HepG2 (cell line): ENCODE measurements around the gene ZFHX3. TPM values are rescaled to one million over a fixed set of nuclear protein-coding genes. Genes with fewer than 3 reads are reported as not detected.

Source experiments
- ATAC-seq: fragments of 200-7000 bp; cut with Tn5 transposase; 3 replicates; pipeline ENCODE4 v1.9.1; 2020; ENCODE audit warnings: mild to moderate bottlenecking, moderate library complexity
- BruUV-seq: library from RNA; stranded (reverse); fragments of 400-500 nt; replicated peaks from 2 replicates; lab custom pipeline; 2021; lab: Mats Ljungman, UMichigan
- CTCF ChIA-PET: fragments of 300-600 bp; formaldehyde crosslinking; extraction: SDS; loops from one replicate; lab custom pipeline; 2021; ENCODE audit warnings: low total read pairs, inconsistent platforms, low intra/inter-chr PET ratio; lab: Yijun Ruan, JAX
- POLR2A ChIA-PET: fragments of 350-600 bp; sonication (Branson Sonifier 250); formaldehyde crosslinking; loops from one replicate; lab custom pipeline; 2020; ENCODE audit warnings: antibody characterized with exemption, inconsistent platforms; lab: Yijun Ruan, JAX
- DNase-seq: peaks from one replicate; pipeline ENCODE4 v3.0.0-alpha.2; 2015; ENCODE audit warnings: low spot score
- FAIRE-seq: peaks from 3 replicates; lab custom pipeline; 2011; peaks lifted over from hg19 to GRCh38; lab: Jason Lieb, UNC
- H2AFZ ChIP-seq: one replicate; pipeline ENCODE4 v1.6.1; 2011; ENCODE audit warnings: low read length, inconsistent platforms
- H3K27ac ChIP-seq: fragments of 300-600 bp; 3 replicates; pipeline ENCODE4 v1.8.0; 2011; ENCODE audit warnings: mixed run types, mild to moderate bottlenecking, mixed read lengths, low read length, inconsistent platforms; ENCODE audit not compliant: insufficient read depth; ENCODE audit errors: extremely low read length
- H3K27me3 ChIP-seq, 2 experiments: fragments of 200-600 bp in 1 of 2; 2 replicates in 1 of 2; 3 replicates in 1 of 2; pipeline versions ENCODE4 v1.6.0 to v1.8.0; 2011; ENCODE audit warnings: low read length in 2 of 2, mild to moderate bottlenecking in 2 of 2, moderate library complexity in 2 of 2, inconsistent platforms in 1 of 2; ENCODE audit not compliant: insufficient read depth in 2 of 2, control insufficient read depth in 1 of 2
- H3K36me3 ChIP-seq, 2 experiments: fragments of 200-600 bp in 1 of 2; replicated peaks in 1 of 2; 2 replicates in 1 of 2; 3 replicates in 1 of 2; pipeline versions ENCODE4 v1.5.1 to v1.8.0; 2011; ENCODE audit warnings: low read length in 2 of 2, inconsistent platforms in 1 of 2; ENCODE audit not compliant: insufficient read depth in 2 of 2, control insufficient read depth in 1 of 2
- H3K4me1 ChIP-seq: 2 replicates; pipeline ENCODE4 v1.5.1; 2012; ENCODE audit warnings: low read length, inconsistent platforms; ENCODE audit not compliant: insufficient read depth
- H3K4me2 ChIP-seq: 2 replicates; pipeline ENCODE4 v1.6.0; 2011; ENCODE audit warnings: low read depth, low read length, inconsistent platforms
- H3K4me3 ChIP-seq, 3 experiments: fragments of 200-600 bp in 1 of 3; sonication (generic), shearing (Covaris generic) in 1 of 3; replicated peaks in 1 of 3; 2 replicates each; pipeline ENCODE4 v1.5.1; 2011 to 2016; ENCODE audit warnings: low read length in 3 of 3, inconsistent platforms in 2 of 3, low read depth in 2 of 3, mild to moderate bottlenecking in 2 of 3, control low read depth in 1 of 3, mixed read lengths in 1 of 3; ENCODE audit not compliant: insufficient read depth in 1 of 3
- H3K79me2 ChIP-seq: one replicate; pipeline ENCODE4 v1.6.1; 2011; ENCODE audit warnings: low read length, inconsistent platforms; ENCODE audit not compliant: insufficient read depth
- H3K9ac ChIP-seq: 2 replicates; pipeline ENCODE4 v1.6.0; 2011; ENCODE audit warnings: mild to moderate bottlenecking, low read depth, low read length, inconsistent platforms; ENCODE audit not compliant: insufficient read depth
- H3K9me3 ChIP-seq: 2 replicates; pipeline ENCODE4 v1.5.1; 2012; ENCODE audit warnings: mild to moderate bottlenecking, low read length
- H4K20me1 ChIP-seq: 2 replicates; pipeline ENCODE4 v1.6.0; 2011; ENCODE audit warnings: inconsistent platforms, mild to moderate bottlenecking, low read length, moderate library complexity; ENCODE audit not compliant: insufficient read depth
- AKAP8 ChIP-seq: sonication (generic); formaldehyde crosslinking; IDR thresholded peaks from 2 replicates; pipeline ENCODE4 v1.5.1; 2020; ENCODE audit warnings: mild to moderate bottlenecking, missing genetic modification reagents
- DNMT3B ChIP-seq: conservative IDR thresholded peaks from 2 replicates; pipeline ENCODE4 v1.6.1; 2016; ENCODE audit warnings: missing biosample characterization, control low read depth
- HOXA3 ChIP-seq: sonication (generic); formaldehyde crosslinking; IDR thresholded peaks from 2 replicates; pipeline ENCODE4 v1.5.0; 2020; ENCODE audit warnings: missing genetic modification reagents
- NR0B2 ChIP-seq: sonication (generic); formaldehyde crosslinking; IDR thresholded peaks from 2 replicates; pipeline ENCODE4 v1.4.0; 2020; ENCODE audit warnings: mild to moderate bottlenecking, missing genetic modification reagents
- SALL2 ChIP-seq: sonication (generic); formaldehyde crosslinking; IDR thresholded peaks from 2 replicates; pipeline ENCODE4 v1.8.1; 2023; ENCODE audit warnings: mild to moderate bottlenecking, missing genetic modification reagents, inconsistent platforms
- TRIM24 ChIP-seq: sonication (generic); formaldehyde crosslinking; IDR thresholded peaks from 2 replicates; pipeline ENCODE4 v1.8.0; 2022; ENCODE audit warnings: mild to moderate bottlenecking, missing genetic modification reagents
- ZFP36L2 ChIP-seq: sonication (generic); formaldehyde crosslinking; IDR thresholded peaks from 2 replicates; pipeline ENCODE4 v1.4.0; 2020; ENCODE audit warnings: missing genetic modification reagents
- ZNF672 ChIP-seq: sonication (generic); formaldehyde crosslinking; IDR thresholded peaks from 2 replicates; pipeline ENCODE4 v1.8.1; 2022; ENCODE audit warnings: missing genetic modification reagents
- ZNF816 ChIP-seq: sonication (generic); formaldehyde crosslinking; IDR thresholded peaks from 2 replicates; pipeline ENCODE4 v1.8.0; 2022; ENCODE audit warnings: missing genetic modification reagents, mild to moderate bottlenecking, borderline replicate concordance
- ZSCAN12 ChIP-seq: sonication (generic); formaldehyde crosslinking; IDR thresholded peaks from 2 replicates; pipeline ENCODE4 v1.9.0; 2021; ENCODE audit warnings: mild to moderate bottlenecking, missing genetic modification reagents
- in situ Hi-C: cut with HindIII; loops from 2 replicates; pipeline ENCODE4 v1.10.0; 2017; ENCODE audit warnings: low pct_unique_long_range_greater_than_20kb; ENCODE audit not compliant: extremely low pct_ligation_motif_present
- intact Hi-C: fragments of 100-400 bp; cut with micrococcal nuclease; formaldehyde crosslinking; loops from one replicate; pipeline ENCODE4 v1.10.0; 2022; ENCODE audit not compliant: unreplicated experiment
- polyA plus RNA-seq, 8 experiments: library from polyadenylated mRNA; depleted of rRNA in 3 of 8; stranded (reverse) in 7 of 8; unstranded in 1 of 8; fragments of >200 nt; fragmentation: Illumina TruSeq in 4 of 8; extraction: Trizol in 4 of 8; gene quantifications; 2 replicates each; pipeline versions ENCODE4 v1.2.1 to v1.2.3, GENCODE V29; 2011 to 2016; ENCODE audit warnings: low read depth in 4 of 8, missing spikeins in 1 of 8, mixed read lengths in 1 of 8; ENCODE audit not compliant: insufficient read depth in 1 of 8
- total RNA-seq, 5 experiments: library from RNA; depleted of rRNA; stranded (reverse); fragments of >200 nt; fragmentation: Illumina TruSeq; extraction: Trizol; gene quantifications; 2 replicates each; pipeline ENCODE4 v1.2.3, GENCODE V29; 2016; ENCODE audit warnings: low read depth in 1 of 5

ZFHX3 gene
- total and polyA plus RNA-seq, 2 of the 13 experiments (the other 11 are each of a cell fraction or from before 2014, with no cell fraction given): 5.0 to 6.0 TPM

DNA sequence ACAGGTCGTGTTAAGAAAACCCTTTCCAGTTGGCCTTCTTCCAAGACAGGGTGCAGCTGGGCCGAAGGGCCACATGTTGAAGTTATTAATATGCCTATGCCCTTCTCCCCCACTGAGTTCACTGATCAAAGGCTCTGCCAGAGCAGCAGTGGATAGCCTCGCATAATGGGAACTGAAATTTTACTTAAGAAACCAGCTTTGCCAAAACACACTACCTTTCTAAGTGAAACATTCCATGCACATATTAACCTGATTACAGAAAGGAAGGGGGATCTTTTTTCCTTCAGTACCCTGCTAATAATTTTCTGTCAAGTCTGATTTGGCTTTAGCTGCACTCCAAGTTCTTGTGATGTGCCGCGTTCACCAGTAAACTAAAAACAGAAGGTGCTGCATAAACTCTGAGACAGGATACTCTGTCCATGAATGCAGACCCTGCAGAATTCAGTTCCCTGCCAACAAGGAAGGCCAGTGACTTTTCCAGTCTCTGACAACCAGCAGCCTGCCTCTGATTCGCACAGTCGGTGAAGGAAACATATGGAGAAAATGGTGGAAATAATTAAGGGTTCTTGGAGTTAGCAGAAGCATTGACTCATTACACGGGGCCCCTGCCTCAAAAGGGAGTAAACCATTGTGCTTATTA lies 283.8 kb downstream of the ZFHX3 start (continued):
- no peak for TF ChIP-seq ZFP36L2
- TF ChIP-seq ZNF672 (CRISPR knock-in tag): no peak

DNA sequence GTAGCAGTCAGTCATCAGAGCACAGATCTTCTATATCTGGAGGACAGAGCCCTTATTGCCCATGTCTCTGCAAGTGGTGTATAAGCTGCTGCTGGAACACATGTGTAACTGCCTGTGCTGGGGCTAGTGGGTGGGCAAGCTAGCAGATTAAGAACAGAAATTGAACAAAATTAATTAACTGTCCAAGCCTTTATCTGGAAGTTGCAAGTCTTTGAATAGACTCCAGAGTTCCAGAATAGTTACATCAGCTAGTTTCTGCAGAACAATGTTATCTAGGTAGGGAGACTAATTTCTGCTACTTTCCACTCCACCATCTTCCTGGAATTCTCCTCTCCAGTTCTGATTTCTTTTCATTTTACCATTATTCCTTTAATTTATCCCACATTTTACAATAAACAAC lies 287.3 kb downstream of the ZFHX3 start:
- Histone ChIP-seq H3K9me3 (no peaks in the 10 kb centered on the region), H3K4me1 (no peaks in the 10 kb centered on the region), H3K79me2 (no peaks in the 10 kb centered on the region), H3K4me3 (no peak overlapping the region), H2AFZ (no peak overlapping the region), H3K9ac (no peak overlapping the region), H3K27me3 (no peaks in the 10 kb centered on the region; a peak in 1 of 5 replicates), H3K27ac (no peak overlapping the region), H3K36me3 (no peaks in the 10 kb centered on the region), H4K20me1 (no peaks in the 10 kb centered on the region), H3K4me2 (no peak overlapping the region)
- POLR2A ChIA-PET: no interaction called here
- CTCF ChIA-PET: no interaction called here
- ATAC-seq (no peak), FAIRE-seq (no peak), DNase-seq (no peak)
- in situ Hi-C loops (no loop called here), intact Hi-C loops (no loop called here)
- no TSS peak for BruUV-seq
- no peak for TF ChIP-seq SALL2 (CRISPR knock-in tag)
- TF ChIP-seq HOXA3 (CRISPR knock-in tag): no peak
- no peak for TF ChIP-seq NR0B2
- TF ChIP-seq DNMT3B (CRISPR knock-in tag): no peak
- TF ChIP-seq TRIM24 (CRISPR knock-in tag): no peak
- no peak for TF ChIP-seq AKAP8 (CRISPR knock-in tag)
- no peak for TF ChIP-seq ZNF816
- no peak for TF ChIP-seq ZSCAN12 (CRISPR knock-in tag)
